ENCODE measurements around the gene ANKRD16.

Gene ANKRD16

GRCh38 chr10:5896208-5897052 lies 6.7 kb upstream of the ANKRD16 start:
- Histone ChIP-seq H3K4me2 (ENCODE audit: low read length) (no peak overlapping the region), H3K4me3 (ENCODE audit: low read depth, low read length) (no peak overlapping the region), H3K4me1 (no peaks in the 10 kb centered on the region), H3K9me3 (ENCODE audit: control insufficient read depth, low read length) (no peaks in the 10 kb centered on the region), H3K79me2 (peaks cover 30% of the 10 kb centered on the region), H3K36me3 (ENCODE audit: control insufficient read depth, insufficient read depth, low read length) (no peaks in the 10 kb centered on the region), H3K27me3 (ENCODE audit: control insufficient read depth, insufficient read depth, low read length) (no peaks in the 10 kb centered on the region), H3K27ac (no peak overlapping the region), H3K9ac (no peak overlapping the region), H2AFZ (no peak overlapping the region)
- no peak for TF ChIP-seq CTCF (IDR thresholded peaks at IDR 0.05)

- Histone ChIP-seq H3K9me3 (ENCODE audit: control insufficient read depth, low read length) (no peaks in the 10 kb centered on the region), H2AFZ (no peak overlapping the region), H3K9ac (no peak overlapping the region), H3K79me2 (peaks cover 33% of the 10 kb centered on the region), H3K27me3 (ENCODE audit: control insufficient read depth, insufficient read depth, low read length) (no peaks in the 10 kb centered on the region), H3K27ac (no peak overlapping the region), H3K36me3 (ENCODE audit: control insufficient read depth, insufficient read depth, low read length) (no peaks in the 10 kb centered on the region), H3K4me2 (ENCODE audit: low read length) (no peak overlapping the region), H3K4me3 (ENCODE audit: low read depth, low read length) (no peak overlapping the region), H3K4me1 (peaks cover 4% of the 10 kb centered on the region)
- TF ChIP-seq CTCF (IDR thresholded peaks at IDR 0.05): no peak
Measured at GRCh38 chr10:5895804-5896203, 6.1 kb upstream of the ANKRD16 start.

- peaks cover 4% of the 10 kb centered on the region for H3K4me1 ChIP-seq
- H3K36me3 ChIP-seq (ENCODE audit: control insufficient read depth, insufficient read depth, low read length): no peaks in the 10 kb centered on the region
- H3K9me3 ChIP-seq (ENCODE audit: control insufficient read depth, low read length): no peaks in the 10 kb centered on the region
- TF ChIP-seq CTCF (IDR thresholded peaks at IDR 0.05): no peak
- H3K79me2 ChIP-seq: peaks cover 35% of the 10 kb centered on the region
- no peaks in the 10 kb centered on the region for H3K27me3 ChIP-seq (ENCODE audit: control insufficient read depth, insufficient read depth, low read length)
- H3K27ac ChIP-seq: no peak overlapping the region
- no peak overlapping the region for H3K4me2 ChIP-seq (ENCODE audit: low read length)
- no peak overlapping the region for H3K4me3 ChIP-seq (ENCODE audit: low read depth, low read length)
- H3K9ac ChIP-seq: no peak overlapping the region
- H2AFZ ChIP-seq: no peak overlapping the region
Measured at GRCh38 chr10:5895365-5895764, 5.7 kb upstream of the ANKRD16 start.

GRCh38 chr10:5894873-5895272 lies 5.2 kb upstream of the ANKRD16 start:
- no peak for TF ChIP-seq CTCF (IDR thresholded peaks at IDR 0.05)
- Histone ChIP-seq H3K9me3 (ENCODE audit: control insufficient read depth, low read length) (no peaks in the 10 kb centered on the region), H3K27ac (no peak overlapping the region), H3K27me3 (ENCODE audit: control insufficient read depth, insufficient read depth, low read length) (no peaks in the 10 kb centered on the region), H3K9ac (no peak overlapping the region), H3K36me3 (ENCODE audit: control insufficient read depth, insufficient read depth, low read length) (no peaks in the 10 kb centered on the region), H3K4me3 (ENCODE audit: low read depth, low read length) (no peak overlapping the region), H3K4me1 (peaks cover 4% of the 10 kb centered on the region), H3K4me2 (ENCODE audit: low read length) (no peak overlapping the region), H3K79me2 (peaks cover 33% of the 10 kb centered on the region), H2AFZ (no peak overlapping the region)

- Histone ChIP-seq H2AFZ (no peak overlapping the region), H3K4me1 (peaks cover 4% of the 10 kb centered on the region), H3K9ac (no peak overlapping the region), H3K36me3 (ENCODE audit: control insufficient read depth, insufficient read depth, low read length) (no peaks in the 10 kb centered on the region), H3K4me2 (ENCODE audit: low read length) (no peak overlapping the region), H3K27me3 (ENCODE audit: control insufficient read depth, insufficient read depth, low read length) (no peaks in the 10 kb centered on the region), H3K9me3 (ENCODE audit: control insufficient read depth, low read length) (no peaks in the 10 kb centered on the region), H3K27ac (no peak overlapping the region), H3K4me3 (ENCODE audit: low read depth, low read length) (no peak overlapping the region), H3K79me2 (peaks cover 33% of the 10 kb centered on the region)
- no peak for TF ChIP-seq CTCF (IDR thresholded peaks at IDR 0.05)
Measured at GRCh38 chr10:5894403-5894802, 4.7 kb upstream of the ANKRD16 start.

Data from parathyroid adenoma (tissue), 2 donors.